ENCODE data around the gene ITGB5.

The ITGB5 gene

GRCh38 chr3:124858275-124858674, 28.9 kb downstream of the ITGB5 start:
- no peak for FAIRE-seq

DNA sequence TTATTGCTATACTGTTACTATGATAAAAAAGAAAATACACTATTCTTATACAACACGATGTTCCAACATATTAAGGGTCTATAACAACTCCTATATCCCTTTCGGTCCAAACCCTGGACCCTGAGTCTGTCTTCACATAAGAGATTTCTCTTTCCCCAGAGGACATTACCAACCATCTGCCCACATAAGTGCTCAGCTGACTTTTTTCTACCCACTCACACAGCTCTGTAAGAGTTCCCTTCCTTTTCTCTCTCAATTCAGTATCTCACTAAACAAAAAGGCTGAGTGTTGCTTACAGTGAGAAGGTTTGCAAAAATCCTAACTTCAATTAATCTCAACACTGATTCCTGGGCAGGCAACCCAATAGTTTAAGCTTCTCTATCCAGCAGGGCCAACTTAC, 30.5 kb downstream of the ITGB5 start:
- no peak for FAIRE-seq

GRCh38 chr3:124854009-124854408, 33.2 kb downstream of the ITGB5 start:
- FAIRE-seq: no peak

- no peak for FAIRE-seq
Measured at GRCh38 chr3:124853446-124853845, 33.7 kb downstream of the ITGB5 start.

- no peak for FAIRE-seq
Measured at GRCh38 chr3:124851905-124852304, 35.3 kb downstream of the ITGB5 start.

DNA sequence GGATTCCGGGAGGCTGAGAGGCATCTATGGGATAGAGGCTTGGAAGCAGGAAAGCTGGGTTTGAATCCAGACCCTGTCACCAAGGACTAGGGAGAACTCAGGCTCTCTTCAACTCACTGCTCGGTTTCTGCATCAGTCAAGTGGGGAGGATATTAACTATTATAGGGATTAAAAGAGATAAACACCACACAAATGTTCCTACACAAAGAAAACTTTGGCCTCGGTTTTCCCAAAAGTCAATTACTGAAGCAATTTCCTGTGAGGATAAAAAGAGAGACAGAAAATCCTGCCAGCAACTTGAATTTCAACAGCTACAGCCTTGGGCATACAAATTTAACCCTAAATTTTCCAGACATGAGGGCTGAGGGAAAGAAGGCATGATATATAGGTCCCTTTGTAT, 36.0 kb downstream of the ITGB5 start:
- FAIRE-seq: no peak

- no peak for FAIRE-seq
Measured at GRCh38 chr3:124850633-124851032, 36.5 kb downstream of the ITGB5 start.

GRCh38 chr3:124850212-124850611, 37.0 kb downstream of the ITGB5 start:
- FAIRE-seq: no peak

DNA sequence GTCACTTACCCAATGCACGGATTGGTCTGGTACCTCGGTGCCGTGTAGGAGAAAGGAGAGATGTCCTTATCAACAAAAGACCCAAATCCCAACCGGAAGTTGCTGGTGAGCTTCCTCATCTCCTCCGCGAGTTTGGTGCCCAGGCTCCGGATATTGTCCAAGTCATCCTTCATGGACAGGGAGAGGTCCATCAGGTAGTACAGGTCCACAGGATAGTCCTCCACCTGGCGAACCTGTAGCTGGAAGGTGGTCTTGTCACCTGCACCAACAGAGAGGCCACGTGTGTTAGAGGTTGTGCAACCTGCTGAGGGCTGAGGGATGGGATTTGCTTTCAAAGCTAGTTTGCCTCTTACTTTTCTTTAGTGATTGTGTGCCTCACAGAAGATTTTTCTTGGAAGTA, 38.9 kb downstream of the ITGB5 start:
- no peak for FAIRE-seq

GRCh38 chr3:124847863-124848262, 39.3 kb downstream of the ITGB5 start:
- FAIRE-seq: no peak

GRCh38 chr3:124847051-124847450, 40.1 kb downstream of the ITGB5 start:
- FAIRE-seq: no peak

DNA sequence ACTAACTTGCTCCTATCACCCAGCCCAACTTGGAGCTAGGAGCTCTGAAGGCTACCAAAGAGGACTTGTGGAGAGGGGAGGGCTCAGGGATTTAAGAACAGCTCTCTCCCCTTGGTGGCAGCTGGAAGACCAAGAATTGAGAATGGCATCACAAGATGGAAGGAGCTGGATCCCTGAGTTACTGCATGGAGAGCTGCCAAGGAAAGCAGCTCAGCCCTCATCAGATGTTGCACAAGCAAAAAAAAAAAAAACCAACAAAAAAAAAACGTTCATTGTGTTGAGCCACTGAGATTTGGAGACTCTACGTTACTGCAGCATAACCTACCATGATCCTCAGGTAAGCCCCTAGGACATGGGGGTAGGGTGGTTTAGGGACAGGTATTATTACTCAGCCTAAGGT, 41.0 kb downstream of the ITGB5 start:
- FAIRE-seq: no peak

DNA sequence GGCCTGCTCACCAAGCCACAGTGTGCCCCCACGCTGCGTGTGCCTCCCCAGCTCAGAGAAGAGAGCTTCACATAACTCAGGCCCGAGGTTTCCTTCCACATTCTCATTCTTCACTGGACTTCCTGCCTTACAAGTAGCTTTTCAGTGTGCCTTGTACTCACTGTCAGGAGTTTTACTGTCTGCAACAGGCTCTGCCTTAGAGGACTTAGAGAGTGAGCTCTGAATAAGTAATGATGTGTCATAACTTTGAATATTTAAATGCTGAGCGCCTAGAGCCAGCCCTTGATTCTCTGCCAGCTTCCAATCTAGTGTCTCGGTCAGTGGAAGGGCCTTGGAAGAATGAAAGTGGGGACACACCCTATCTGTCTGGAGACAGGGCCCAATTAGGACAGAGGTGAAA, 41.8 kb downstream of the ITGB5 start:
- no peak for FAIRE-seq

GRCh38 chr3:124843506-124844177, 43.5 kb downstream of the ITGB5 start:
- no peak for FAIRE-seq

- no peak for FAIRE-seq
Measured at GRCh38 chr3:124843047-124843446, 44.1 kb downstream of the ITGB5 start.

- no peak for FAIRE-seq
Measured at GRCh38 chr3:124841517-124841916, 45.6 kb downstream of the ITGB5 start.

- FAIRE-seq: no peak
Measured at GRCh38 chr3:124840331-124840730, 46.8 kb downstream of the ITGB5 start.

DNA sequence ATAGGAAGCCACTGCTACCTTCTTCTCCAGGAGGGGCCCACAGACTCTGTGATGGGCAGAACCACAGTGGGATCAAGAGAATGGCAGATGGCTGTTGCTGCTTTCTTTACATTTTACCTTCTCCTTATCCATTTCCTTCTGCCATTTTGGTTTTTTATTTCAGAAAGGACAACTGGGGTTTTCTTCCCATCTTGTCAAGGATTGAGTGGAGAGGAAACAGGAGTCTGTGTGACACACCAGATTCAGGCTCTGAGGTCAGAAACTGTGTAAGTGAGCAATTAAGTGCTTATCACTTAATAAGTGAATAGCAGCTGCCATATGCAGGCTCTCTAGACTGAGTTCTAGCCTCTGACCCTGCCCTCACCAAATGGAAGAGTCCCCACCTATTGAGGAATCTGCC, 47.3 kb downstream of the ITGB5 start:
- no peak for FAIRE-seq

- FAIRE-seq: no peak
Measured at GRCh38 chr3:124838963-124839362, 48.2 kb downstream of the ITGB5 start.

DNA sequence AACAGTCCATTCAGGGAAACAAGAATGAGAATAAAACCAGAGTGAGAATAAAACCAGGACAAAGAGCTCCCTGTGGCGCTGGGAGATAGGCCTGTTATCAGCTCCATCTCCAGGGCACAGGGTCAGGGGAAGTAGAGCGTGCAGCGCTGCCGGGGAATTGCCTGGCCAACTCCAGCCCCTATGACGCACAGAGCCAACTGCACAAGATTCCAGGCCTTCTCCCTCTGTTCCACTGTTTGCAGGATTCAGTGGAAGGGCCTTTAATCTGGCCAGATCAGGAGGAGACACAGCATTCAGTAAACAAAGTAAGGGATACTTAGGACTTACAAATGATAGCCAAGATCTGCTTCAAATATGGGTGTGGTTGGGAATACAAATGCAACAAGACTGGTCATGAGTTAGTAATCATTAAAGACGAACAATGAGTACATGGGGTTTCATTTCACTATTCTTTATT, 49.4 kb downstream of the ITGB5 start:
- no peak for FAIRE-seq

DNA sequence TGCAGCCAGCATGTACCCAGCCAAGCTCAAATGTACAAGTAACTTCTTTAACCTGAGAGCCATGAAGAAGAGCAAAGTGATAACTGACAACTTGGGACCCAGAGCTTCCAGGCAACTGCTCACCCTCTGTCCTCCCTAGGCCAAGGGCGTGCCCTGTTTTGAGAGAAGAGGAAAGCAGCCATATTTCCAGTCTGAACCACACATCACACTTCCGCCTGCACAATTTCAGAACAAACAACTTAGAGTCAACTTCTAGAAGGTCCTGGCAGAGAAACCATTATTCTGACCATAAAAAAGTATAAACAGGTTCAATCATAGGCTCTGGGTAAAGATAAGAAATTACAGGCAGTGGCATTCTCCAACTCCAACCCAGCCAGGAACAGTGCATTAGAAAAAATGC, 50.1 kb downstream of the ITGB5 start:
- FAIRE-seq: no peak

GRCh38 chr3:124836448-124836847, 50.7 kb downstream of the ITGB5 start:
- FAIRE-seq: no peak

DNA sequence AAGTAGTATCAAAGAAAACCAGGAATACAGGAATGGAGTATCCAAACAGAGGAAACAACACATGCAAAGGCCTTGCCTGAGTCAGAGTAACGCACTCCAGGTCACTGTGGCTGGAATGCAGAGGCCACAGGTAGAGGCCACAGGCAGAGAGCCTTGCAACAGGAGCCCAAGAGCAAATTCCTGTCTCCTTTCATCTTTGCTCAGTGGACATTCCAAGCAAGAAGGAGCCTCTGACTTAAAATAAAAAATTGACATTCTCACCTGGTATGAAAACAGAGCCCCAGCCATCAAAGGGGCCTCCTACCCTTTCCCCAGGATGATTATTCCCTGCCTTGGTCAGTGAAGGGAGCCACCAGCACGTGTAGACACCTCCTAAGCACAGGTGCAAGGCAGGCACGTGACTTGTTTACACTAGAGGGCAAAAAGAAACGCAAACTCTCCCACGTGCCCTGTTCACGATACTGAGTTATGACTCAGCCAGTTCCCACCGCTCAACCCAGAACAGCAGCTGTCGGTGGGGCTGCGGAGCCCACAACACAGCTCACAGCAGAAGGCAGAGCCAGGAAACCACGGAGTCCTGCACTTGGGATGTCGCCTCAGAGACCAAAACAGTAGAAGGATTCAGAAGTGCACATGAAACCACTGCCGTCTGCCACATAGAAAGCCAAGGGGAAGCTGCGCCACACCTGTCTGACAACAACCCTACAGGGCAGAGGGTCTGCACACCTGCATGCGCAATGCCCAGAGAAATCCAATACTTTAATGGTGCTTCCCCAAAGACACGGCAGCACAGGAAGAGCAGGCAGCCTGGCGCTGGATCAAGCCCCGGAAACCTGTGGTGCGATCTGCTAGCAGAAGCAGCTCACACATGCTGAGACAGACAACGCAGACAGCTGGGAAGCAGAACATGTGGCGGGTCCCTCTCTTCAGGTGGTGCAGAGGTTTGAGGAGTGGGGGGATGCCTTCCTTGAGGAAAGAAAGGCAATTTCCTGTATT, 52.1 kb downstream of the ITGB5 start:
- FAIRE-seq: no peak

DNA sequence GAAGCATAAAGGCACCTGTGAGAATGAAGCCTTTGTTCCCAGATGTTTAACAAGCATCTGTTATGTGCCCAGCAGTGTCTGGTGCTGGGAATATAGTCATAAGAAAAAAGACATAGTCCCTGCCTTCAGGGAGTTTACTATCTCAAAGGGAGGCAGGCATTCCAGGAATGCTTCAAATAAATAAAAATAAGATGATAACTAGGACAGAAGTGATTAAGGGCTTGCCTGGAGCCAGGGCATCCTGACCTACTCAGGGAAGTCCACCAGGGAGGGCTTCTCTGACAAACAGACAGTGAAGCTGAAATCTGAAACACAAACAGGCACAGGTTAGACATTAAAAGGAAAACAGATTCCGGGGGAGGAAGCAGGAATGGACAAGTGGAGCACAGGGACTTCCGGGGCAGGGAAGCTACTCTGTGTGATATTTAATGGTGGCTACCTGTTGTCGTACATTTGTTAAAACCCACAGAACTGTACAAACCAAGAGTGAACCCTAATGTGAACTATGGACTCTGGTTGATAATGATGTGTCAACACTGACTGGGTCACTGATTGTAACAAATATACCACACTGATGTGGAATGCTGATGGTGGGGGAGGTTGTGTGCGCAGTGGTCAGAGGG, 53.3 kb downstream of the ITGB5 start:
- FAIRE-seq: no peak
